Hippocampal formation (tissue), 2 donors: ENCODE results near the gene NME7.
A peak's percentile ranks its signal among the peaks of the same experiment; 100 is the strongest.
"Not testable (repeated sequence)": the region's sequence is repeated elsewhere in the genome, so short reads cannot be mapped to it uniquely, and the experiment has no call there.

Source experiments
- DNase-seq, 2 donors: peaks; one replicate each; lab custom pipeline; 2025; lab: John Stamatoyannopoulos, UW

Gene NME7

DNA sequence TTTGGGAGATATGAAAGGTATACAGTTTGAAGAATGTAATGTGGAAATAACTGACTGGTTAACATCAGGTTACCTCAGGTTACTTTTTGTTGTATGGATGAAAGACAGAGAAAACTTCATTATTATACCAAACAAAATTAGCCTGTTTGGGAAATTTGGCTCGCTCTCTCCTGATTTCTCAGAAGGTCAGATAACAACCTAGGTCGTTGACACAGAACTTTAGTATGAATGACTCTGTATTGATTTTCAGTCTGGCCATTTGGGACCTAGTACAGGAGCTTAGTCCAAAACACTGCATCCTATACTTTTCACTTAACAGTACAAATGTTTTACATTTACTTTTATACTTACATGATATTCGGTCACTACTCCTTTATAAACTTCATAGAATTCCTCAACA lies 132.8 kb downstream of the NME7 start:
- no peak for DNase-seq

DNA sequence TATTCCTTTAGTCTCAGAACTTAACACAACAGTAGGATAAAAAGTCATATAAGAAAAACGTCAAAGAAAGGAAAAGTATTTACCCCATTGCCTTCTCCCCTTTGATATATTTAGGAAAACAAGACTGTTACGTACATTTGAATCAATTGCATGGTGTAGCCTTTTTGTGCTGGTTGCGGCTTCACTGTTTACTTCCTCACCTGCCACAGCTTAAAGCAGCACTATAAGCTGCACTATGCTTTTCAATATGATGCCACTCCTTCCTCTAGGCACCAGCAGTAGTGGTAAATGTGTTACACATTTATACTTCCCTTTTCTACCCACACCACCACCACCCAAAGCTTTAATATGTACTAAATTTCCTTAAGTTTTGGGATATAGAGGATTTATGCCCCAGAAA lies 150.0 kb downstream of the NME7 start:
- no peak for DNase-seq

GRCh38 chr1:169214598-169214997 lies 153.0 kb downstream of the NME7 start:
- DNase-seq, result no peak

- DNase-seq, result no peak
Observed at GRCh38 chr1:169212088-169212487, 155.5 kb downstream of the NME7 start.

DNA sequence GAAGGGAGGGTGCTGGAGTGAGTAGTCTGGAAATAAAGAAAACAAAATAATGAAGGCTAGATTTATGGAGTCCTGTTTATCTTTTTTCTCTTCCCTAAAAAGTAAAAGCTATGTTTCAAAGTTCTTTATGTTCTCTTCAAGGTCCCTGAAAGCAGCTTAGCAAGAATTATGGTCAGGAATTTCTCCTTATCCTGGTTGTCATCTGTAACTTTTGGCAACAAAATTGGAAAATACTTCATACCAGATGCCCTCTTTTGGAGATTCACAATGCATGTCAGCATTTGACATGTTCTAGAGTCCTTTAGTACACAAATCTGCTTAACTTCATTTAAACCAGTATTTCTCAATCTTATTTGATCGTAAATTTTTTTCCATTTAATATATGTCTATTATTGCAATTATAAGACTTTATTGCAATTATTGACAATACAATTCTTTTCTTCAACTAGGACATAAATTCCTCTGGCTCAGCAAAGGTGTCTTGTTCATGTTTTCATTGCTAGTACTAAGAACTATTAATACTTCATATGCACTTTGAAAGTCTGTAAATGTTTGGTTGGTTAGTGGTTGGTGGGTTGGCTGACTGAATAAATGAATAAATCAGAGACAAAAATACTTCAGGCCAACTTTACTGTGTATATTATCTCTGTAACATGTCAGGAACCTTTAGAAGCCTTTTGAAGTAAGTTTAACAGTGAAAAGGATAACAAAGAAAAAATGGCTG lies 159.6 kb downstream of the NME7 start:
- peak in 1 of 2 donors; percentile 2 for DNase-seq

GRCh38 chr1:169204157-169204556 lies 163.4 kb downstream of the NME7 start:
- DNase-seq, result no peak

- DNase-seq, result no peak
Observed at GRCh38 chr1:169202791-169203665, 164.6 kb downstream of the NME7 start.

- no peak for DNase-seq
Observed at GRCh38 chr1:169201084-169201619, 166.4 kb downstream of the NME7 start.

DNA sequence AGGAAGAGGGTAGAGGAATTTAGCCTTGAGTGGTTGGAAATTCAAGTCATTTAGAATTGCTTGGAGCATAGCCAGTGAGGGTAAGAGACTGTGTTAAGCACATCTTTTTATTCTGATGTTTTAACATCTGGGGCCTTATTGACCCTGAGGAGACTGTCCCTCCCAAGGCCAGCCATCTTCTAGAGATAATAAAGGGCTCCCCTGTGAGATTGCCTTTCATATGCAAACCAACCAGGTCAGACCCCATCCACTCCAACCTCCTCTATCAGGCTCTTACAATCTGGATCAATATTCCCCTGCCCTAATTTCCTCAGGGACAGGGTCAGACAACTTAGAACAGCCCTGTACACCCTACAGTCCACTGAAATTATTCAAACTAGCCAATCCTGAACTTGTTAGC lies 167.3 kb downstream of the NME7 start:
- no peak for DNase-seq

GRCh38 chr1:169196581-169196980 lies 171.0 kb downstream of the NME7 start:
- DNase-seq, result no peak

DNA sequence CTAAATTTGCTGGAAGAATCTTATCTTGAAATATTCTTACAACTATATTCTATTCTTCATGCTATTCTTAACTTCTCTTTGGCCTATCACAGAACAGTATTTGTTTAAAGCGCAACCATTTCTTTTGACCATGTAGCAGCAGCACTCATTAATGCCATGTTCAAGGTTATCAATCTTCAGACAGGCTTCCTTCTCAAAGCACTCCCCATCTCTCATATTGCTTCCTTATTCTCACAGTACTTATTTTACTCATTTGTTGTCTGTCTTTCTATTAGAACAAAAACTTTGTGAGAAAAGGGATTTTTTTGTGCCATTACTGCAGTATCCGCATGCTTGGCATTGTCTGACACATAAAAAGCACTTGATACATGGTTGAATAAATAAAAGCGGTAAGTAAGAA lies 171.4 kb downstream of the NME7 start:
- DNase-seq, result no peak

DNA sequence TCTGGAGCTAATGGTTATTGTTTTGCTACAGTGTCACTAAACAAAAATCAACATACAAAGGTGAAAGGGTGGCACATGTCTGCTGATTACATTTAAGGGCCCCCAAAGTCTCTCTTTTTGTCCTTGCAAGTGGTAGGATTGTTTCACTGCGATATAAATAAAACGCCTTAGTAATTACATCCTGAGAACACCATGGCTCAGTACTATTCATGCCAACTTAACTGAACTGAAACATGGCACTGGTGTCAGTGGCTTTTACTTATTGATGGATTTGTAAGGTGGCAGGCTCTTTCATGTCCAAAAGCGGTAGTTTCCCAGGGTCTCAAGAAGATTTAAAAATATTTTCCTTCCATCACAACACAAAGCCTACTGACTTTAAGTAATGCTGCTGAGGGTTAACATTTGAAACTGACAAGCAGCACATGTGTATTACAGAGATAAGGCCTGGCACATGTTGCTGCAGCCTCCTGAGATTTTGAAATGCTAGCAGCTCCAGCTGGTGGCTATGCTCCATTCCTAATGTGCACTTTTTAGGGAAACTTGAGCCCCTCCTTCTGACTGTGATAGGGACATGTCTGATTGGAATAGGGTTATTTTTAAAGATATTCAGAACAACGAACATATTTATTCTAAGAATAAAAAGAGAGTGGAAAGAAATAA lies 174.3 kb downstream of the NME7 start:
- no peak for DNase-seq

GRCh38 chr1:169186106-169186505 lies 181.5 kb downstream of the NME7 start:
- no peak for DNase-seq

DNA sequence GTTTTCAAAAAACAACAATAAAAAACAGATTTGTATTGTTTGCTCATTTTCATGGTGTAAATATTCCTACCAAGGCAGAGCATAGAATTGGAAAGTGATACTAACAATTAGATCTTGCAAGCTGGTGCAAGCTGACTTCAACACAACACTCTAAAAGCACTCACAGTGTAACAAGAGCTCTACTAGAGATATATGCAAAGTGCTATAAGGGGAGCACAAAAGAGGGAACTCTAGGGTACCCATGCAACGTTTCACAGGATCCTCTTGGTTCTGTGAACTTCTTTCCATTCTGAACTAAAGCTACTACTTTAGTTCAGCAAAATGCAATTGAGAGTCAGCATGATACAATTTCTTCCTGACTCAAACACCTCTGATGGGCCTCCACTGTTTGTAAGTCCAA lies 182.8 kb downstream of the NME7 start:
- DNase-seq, result no peak

DNA sequence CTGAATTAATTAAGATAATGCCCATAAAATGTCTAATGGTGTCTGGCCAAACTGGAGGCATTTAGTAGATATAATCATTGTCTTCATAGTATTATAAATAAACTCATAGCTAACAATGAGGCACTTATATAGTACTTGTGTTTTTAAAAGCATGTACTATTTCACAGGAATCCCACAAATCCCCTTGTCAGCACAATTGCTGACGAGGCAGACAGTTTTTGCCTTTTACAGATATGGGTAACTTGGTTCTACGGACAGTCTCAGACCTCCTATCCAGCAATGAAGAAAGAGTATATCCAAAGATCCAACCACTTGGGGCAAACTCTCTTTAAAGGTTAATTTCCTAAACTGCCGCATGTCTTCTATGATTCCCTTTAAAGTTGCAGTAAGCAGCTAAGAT lies 187.4 kb downstream of the NME7 start:
- DNase-seq, result no peak

GRCh38 chr1:169179431-169179830 lies 188.2 kb downstream of the NME7 start:
- DNase-seq, result not testable (repeated sequence)

GRCh38 chr1:169175461-169175860 lies 192.1 kb downstream of the NME7 start:
- no peak for DNase-seq

DNA sequence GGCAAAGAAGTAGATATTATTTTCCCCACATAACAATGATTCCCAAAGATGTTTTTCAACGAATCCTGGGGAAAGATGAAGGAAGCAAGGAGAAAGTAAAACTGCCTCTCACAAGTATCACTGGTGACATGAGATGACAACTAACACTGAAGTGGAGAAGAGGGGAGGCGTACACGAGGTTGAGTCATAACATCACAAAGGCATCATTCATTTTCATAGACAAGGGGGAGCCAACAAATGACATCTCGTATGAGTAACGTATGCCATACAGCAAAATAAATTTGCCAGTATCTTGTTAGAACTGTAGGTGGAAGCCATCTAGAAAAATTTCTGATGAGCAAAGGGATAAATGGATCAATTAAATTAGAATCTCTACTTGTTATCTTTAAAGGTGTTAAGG lies 204.5 kb downstream of the NME7 start:
- DNase-seq, result peak in 1 of 2 donors; percentile 67

- no peak for DNase-seq
Observed at GRCh38 chr1:169161496-169162194, 206.0 kb downstream of the NME7 start.

GRCh38 chr1:169160845-169161495 lies 206.6 kb downstream of the NME7 start:
- DNase-seq, result no peak

- DNase-seq, result no peak
Observed at GRCh38 chr1:169156580-169156979, 211.0 kb downstream of the NME7 start.
